Activated gamma-delta T cell treated with Interleukin-2 at 50 U/mL for 16 hours (primary cell): ENCODE results near the gene PTRHD1.

Source experiments
- DNase-seq: peaks from one replicate; pipeline ENCODE4 v3.0.0-alpha.2; 2020

PTRHD1 gene

GRCh38 chr2:24749069-24749691 lies 44.0 kb downstream of the PTRHD1 start:
- no peak for DNase-seq

DNA sequence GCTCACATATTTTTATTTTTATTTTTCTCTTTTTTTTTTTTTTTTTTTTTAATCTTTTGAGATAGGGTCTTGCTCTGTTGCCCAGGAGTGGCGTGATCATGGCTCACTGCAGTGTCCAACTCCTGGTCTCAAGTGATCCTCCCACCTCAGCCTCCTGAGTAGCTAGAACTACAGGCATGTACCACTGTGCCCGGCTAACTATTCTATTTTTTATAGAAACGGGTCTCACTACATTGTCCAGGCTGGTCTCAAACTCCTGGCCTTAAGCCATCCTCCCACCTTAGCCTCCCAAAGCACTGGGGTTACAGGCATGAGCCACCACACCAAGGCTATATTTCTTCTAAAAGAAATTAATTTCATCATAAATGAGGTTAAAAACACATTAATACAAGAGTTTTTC lies 45.9 kb downstream of the PTRHD1 start:
- no peak for DNase-seq

DNA sequence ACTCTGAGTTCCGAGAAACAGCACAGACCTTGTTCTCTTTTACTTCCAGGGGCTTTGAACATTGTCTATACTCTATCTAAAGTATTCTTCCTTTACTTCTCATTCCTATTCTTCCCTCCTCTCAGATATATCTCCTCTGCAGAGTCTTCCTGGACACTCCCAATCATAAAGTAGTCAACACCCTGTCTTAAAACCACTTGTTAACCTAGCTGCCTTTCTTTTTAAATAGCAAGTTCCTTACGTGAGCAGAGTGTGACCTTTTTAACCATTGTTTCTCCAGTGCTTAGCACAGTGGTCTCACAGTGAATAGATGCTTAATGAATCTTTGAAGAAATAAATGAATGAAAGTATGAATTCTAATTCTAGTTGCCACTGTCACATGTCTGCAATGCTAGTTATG lies 47.4 kb downstream of the PTRHD1 start:
- DNase-seq, result no peak

GRCh38 chr2:24744356-24744755 lies 48.8 kb downstream of the PTRHD1 start:
- DNase-seq, result no peak

GRCh38 chr2:24743924-24744323 lies 49.3 kb downstream of the PTRHD1 start:
- no peak for DNase-seq

GRCh38 chr2:24742730-24743129 lies 50.5 kb downstream of the PTRHD1 start:
- no peak for DNase-seq

DNA sequence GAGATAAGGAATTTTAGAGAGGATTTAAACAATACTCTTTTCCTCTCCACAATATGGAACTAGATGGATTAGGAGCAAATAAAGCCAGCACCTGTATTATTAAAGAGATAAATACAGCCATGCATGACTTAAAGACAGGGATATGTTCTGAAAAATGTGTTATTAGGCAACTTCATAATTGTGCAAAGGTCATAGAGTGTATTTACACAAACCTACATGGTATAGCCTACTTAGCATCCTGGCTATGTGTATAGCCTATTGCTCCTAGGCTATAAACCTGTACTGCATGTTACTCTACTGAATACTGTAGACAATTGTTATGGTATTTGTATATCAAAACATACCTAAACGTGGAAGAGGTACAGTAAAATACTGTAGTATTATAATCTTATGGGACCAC lies 53.0 kb downstream of the PTRHD1 start:
- DNase-seq, result no peak
